Erythroblast (primary cell): ENCODE results near the gene DNAI1.

ENCODE experiments used
- GATA1 ChIP-seq: IDR thresholded peaks from 2 replicates; pipeline ENCODE4 v1.6.1; 2011; ENCODE audit warnings: low read depth, mild to moderate bottlenecking, control low read depth, low read length, moderate library complexity
- POLR2A ChIP-seq: IDR thresholded peaks from 2 replicates; pipeline ENCODE4 v1.6.1; 2011; ENCODE audit warnings: mild to moderate bottlenecking, low read length

DNA sequence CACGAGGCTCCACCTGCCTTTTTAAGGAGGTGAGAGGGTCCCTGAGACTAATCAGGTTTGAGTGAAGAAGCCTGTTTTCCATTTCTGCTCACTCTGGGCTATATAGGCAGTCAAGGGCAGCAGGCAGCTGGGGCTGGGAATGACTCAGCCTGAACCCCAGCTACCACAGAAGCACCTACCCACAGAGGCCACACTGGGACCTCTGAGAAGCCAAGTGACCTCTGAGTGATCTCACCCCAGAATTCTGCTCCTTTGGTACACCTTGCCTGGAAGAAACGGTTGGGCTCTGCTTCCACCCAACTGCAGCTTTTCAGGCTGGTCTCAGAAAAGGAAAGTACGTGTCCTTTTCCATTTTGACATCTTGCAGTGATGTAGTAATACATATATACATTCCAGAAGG, 7.1 kb upstream of the DNAI1 start:
- no peak for TF ChIP-seq POLR2A
- no peak for TF ChIP-seq GATA1
